Measurements from ENCODE around the gene PTPRC.

PTPRC gene

DNA sequence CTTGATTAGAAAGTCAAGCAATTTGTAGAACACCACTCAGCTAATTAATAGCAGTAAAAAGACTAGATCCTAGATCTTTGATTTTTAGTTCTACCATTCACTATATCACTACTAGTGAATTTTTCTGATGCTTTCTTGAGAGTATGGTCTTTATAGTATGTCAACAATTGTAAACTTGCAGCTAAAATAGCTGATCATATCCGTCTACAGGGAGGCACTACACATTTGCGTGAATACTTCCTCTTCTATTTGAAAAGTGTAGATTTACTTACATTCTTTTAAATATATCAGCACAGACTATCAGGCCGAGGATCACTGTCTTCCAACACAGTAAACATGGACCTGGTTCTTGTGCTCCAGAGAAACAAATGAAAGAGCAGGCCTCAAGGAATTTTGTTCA is 18.6 kb upstream of the PTPRC start:
- DNase-seq, result no peak

GRCh38 chr1:198620951-198621824 is 17.7 kb upstream of the PTPRC start:
- no peak for DNase-seq

DNA sequence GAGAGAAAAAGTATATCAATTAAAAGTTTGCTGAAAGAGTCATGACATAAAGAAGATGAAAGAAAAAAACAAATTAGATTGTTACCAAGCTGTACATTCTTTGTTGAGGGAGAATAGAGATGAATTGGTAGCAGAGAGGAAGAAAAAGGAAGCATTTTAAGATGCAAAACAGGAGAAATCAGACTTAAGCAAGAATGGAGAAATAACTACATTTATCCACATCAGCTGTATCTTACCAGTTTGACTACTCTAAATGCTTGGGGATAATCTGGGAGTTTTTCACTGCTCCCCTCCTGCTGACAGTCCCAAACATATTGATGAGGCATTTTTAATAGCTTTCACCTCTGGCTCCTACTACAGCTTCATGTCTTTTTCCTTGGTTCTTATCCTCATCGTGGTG is 16.8 kb upstream of the PTPRC start:
- no peak for DNase-seq

DNA sequence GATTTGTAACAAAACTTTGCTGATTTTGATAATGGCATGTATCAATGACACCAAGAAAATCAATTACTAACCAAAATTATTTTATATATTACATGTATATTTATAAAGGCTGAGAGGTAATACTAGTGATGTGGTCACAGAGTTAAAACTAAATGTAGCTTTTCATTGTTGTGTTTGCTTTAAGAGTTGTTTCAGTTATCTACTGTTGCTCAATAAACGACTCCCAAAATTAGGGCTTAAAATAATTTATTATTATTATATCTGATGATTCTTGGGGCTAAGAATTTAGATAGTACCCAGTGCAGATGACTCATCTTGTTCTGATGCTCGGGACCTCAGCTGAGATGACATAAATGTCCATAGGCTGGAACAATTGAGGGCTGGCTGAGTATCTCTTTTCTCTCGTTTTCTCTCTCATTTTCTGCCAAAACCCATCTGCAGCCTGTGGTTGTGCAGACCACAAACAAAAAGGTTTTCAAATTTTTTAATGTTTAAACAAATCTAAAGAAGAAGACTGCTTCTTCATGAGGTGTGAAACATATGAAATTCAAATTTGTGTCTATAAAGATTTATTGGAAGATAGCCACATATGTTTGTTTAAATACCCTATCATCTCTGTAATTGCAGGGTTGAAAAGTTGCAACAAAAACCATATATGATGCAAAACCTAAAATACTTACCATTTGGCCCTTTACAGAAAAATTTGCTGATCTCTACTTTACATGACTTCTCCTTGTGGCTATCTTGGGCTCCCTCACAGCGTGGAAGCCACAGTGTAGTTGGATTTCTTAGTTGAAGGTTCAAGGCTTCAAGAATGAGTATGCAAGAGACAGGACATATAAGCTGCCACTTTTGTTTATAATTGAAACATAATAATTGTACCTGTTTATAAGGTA is 14.8 kb upstream of the PTPRC start:
- DNase-seq, result no peak

- DNase-seq, result no peak
These were observed 14.2 kb upstream of the PTPRC start for GRCh38 chr1:198624648-198624980.

- DNase-seq, result no peak
These were observed 11.3 kb upstream of the PTPRC start for GRCh38 chr1:198627436-198628066.

DNA sequence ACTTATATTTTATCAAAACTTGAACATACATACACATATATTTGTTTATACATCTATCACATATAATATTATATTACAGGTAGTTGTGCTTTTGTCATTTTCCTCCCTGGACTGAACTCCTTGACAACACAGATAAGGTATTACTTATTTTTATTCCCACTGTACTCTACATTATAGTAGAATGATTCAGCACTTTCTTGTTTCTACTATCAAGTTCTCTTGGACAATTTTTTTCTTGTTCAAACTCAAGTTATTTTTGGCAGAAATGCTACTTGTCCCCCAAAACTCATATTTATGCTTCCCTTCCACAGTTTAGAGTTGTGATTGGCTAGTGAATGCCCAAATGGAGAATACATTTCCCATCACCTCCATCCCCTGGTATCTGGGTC is 10.8 kb upstream of the PTPRC start:
- DNase-seq, result no peak

DNA sequence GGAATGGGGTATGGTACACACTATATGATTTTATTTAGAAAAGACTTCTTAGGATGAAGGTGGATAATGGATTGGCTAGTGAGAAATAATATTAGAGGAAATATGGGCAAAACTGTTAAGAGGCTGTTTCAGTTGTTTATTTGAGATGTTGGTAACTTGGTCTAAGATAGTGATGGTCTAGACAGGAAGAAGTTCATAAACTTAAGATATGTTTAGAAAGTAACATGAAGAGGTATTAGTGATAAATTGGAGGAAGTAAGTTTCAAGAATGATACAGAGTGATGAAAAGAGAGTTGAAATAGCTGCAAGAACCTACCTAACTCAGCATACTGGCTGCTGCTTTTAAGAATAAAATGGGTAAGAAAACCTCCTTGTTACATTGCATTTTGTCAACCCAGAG is 9.2 kb upstream of the PTPRC start:
- no peak for DNase-seq

GRCh38 chr1:198630863-198631262 is 8.0 kb upstream of the PTPRC start:
- no peak for DNase-seq

DNA sequence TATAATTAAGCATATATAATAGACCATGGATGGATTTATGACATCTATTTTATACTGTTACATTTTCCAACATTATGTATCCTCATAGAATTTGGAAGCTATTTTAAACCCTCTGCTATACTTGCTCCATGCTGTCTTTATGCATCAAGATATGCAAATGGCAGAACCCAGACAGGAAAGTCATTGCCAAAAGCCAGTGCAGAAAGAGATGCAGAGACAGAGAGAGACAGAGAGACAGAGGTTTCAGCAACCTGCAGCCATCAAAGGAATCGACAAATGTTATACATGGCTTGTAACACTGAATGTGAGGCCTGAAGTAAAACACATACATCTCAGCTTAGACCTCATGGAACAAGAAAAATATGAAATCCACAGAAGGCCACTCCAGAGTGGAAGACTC is 7.5 kb upstream of the PTPRC start:
- DNase-seq, result no peak

GRCh38 chr1:198632007-198632406 is 6.8 kb upstream of the PTPRC start:
- DNase-seq, result no peak

DNA sequence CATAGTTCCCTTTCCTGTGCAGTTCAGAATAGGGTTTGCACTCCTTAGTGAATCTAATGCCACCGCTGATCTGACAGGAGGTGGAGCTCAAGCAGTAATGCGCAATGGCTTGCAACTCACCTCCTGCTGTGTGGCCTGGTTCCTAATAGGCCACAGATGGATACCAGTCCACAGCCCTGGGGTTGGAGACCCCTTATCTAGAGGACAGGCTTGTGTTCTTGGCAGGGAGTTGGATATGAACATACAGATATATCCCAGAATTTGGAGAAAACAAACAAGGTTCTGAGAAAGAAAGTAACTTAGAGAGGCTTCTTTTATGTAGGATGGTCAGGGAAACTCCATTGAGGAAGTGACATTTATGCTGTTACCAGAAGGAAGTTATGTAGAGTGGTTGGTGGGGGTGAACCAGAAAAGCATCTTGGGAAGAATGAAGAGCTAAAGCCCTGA is 5.1 kb upstream of the PTPRC start:
- DNase-seq, result no peak

DNA sequence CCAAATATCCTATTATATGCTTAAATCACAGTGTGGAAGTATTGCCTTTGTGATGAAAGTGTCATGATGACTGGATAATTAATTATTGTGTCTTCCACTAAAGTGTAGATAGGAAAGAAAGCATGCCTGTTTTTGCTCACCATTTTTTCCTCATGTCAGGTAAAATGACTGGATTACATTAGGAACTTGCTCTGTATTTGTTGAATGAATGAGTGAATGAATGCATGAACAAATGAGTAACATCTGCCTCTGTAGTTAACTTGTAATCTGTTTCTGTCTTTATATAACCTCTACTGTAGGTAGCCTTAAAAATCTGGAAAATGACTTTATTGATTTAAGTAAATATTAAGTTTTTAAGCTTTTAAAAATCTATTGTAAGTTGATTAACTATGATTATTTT is 2.9 kb upstream of the PTPRC start:
- DNase-seq, result no peak

- DNase-seq, result no peak
These were observed 2.4 kb upstream of the PTPRC start for GRCh38 chr1:198636391-198636790.

DNA sequence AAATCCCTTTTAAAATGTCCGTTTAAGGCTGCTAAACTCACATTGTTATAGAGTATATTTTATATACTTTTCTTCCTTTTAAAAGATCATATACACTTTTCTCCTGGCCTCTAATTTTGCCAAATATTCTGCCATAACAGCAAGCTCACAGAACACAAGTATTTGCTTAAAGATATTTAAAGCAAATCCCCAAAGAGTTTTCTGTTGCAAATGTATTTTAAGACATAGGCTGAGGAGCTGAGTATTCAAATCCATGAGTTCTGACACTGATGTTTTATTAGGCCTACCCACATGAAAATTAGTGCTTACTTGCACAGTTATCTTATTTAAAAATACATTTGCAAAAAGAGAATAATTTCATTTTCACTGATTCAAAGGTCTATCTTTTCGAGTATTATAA is 1.7 kb upstream of the PTPRC start:
- no peak for DNase-seq

DNA sequence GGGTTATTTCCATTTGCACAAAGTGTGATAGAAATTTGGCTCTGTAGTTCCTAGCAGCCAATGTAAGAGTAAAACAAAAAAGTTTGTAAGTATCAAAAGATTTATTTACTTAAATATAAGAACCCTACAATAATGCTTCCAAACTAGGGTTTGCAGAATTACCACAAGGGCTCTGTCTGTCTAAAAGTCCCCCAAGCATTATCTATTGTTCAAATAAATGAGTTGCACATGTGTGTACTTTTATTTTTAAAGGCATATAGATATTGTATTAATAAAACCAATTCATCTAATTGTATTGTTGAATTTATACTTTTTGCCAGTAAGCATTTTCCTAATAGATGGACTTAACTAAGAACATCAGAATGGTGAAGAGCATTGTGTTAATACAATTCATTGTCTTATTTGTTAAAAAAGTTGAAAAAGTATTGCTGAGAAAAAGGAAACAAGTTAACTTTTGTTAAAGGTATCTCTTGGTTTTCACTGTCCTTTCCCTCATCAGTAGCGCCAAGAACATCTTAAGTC is 863 bp upstream of the PTPRC start:
- DNase-seq, result no peak

DNA sequence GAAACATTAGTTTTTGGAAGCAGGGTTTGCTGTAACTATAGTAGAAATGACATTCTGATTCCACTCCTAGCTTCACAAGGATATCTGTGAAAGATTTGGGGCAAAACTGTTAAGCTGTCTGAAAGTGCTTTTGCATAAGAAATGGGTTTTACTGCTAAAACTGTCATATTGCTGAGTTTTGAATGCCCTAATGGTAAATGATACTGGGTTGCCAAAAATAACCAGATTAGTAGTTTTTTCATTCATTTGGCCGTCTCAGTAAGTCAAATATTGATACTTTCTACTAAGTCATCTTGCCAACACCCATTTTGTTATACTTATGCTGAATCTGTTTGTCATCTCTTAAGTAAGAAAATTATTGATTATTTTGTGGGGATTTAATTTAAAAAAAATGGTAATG is 399 bp upstream of the PTPRC start:
- DNase-seq, result no peak

GRCh38 chr1:198639671-198640143 is 867 bp downstream of the PTPRC start:
- DNase-seq, result no peak

DNA sequence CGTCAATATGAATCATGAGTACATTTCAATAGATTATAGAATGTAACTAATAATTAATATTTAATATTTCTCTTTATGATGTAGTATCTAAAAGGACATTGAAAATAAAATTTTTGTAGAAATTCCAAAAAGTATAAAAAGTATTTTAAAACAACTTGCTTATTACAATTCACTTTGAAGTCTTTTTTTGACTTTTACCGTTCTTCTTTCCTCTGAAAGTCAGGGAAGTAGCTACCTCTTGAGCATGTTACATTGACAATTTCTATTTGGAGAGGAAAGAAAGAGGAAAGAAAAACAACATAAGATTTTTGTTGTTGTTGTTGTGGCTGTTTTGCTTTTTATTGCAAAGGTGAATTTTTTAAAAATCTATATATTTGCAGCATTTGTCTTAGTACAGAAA is 1.3 kb downstream of the PTPRC start:
- DNase-seq, result no peak

GRCh38 chr1:198641501-198641900 is 2.7 kb downstream of the PTPRC start:
- DNase-seq, result no peak

DNA sequence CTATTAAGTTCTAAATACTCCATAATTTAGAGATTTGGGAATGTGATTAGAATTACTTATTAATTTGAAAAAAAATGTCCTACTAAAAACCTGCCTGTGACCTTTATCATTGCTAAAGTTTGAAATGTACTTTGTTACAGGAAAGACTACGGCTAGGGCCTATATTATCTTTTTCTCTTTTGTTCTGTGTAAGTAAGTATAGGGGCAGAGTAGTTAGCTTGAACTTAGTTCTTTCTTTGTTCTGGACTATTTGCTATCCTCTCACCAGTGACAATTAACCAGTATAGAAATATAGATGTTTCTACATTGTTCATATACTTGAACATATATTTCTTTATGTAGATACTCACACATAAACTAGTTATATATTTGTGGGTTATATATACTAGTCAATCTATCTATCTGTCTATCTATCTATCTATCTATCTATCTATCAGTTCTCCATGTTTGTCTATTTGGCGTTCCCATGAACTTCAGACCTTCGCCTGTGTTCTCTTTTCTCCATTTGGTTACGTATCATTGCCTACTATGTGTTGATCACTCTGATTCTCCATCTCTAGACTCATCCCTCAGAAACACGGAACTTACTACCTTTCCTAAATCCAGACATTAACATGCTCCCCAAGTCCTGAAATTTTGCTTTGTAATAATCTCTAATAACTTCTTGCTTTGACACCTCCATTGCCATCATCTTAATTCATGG is 3.3 kb downstream of the PTPRC start:
- DNase-seq, result no peak

- no peak for DNase-seq
These were observed 4.1 kb downstream of the PTPRC start for GRCh38 chr1:198642983-198643382.

DNA sequence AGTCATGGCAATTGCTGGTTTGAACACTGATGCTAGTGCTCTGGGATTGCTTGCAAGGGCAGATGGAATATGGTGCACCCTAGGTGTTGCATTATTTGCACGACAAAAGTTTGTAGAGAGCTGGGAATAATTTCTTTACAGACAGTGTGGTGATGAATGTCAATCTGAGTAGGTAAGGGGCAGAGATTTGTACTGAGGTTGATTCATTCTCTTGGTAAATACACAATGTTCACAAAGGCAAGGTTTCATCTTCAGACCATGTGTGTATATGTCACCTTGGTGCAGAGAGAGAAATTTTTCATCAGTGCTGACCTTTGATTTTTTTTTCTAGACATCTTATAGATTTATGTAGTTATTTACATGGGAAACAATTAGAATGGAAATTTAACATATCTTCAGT is 5.0 kb downstream of the PTPRC start:
- DNase-seq, result no peak

Measured in right forelimb (tissue), 1 donor.